Epidermal melanocyte (primary cell): Measurements from ENCODE around the gene AGAP1.

Experiments
- DNase-seq: peaks from one replicate; pipeline ENCODE4 v3.0.0; 2011; ENCODE audit warnings: low spot score; ENCODE audit not compliant: insufficient read length

Gene AGAP1

GRCh38 chr2:236113425-236113824 lies 619.6 kb downstream of the AGAP1 start:
- no peak for DNase-seq

GRCh38 chr2:236113948-236114347 lies 620.1 kb downstream of the AGAP1 start:
- DNase-seq, result no peak

GRCh38 chr2:236114959-236115358 lies 621.1 kb downstream of the AGAP1 start:
- no peak for DNase-seq

GRCh38 chr2:236117401-236117800 lies 623.6 kb downstream of the AGAP1 start:
- DNase-seq, result no peak

- DNase-seq, result no peak
These were observed 624.0 kb downstream of the AGAP1 start for GRCh38 chr2:236117861-236118269.

GRCh38 chr2:236119003-236119402 lies 625.2 kb downstream of the AGAP1 start:
- no peak for DNase-seq

GRCh38 chr2:236119476-236119875 lies 625.6 kb downstream of the AGAP1 start:
- no peak for DNase-seq

GRCh38 chr2:236120141-236120601 lies 626.3 kb downstream of the AGAP1 start:
- DNase-seq, result no peak

GRCh38 chr2:236120829-236121228 lies 627.0 kb downstream of the AGAP1 start:
- no peak for DNase-seq

- no peak for DNase-seq
These were observed 627.7 kb downstream of the AGAP1 start for GRCh38 chr2:236121546-236121945.

GRCh38 chr2:236122236-236122635 lies 628.4 kb downstream of the AGAP1 start:
- DNase-seq, result no peak

- DNase-seq, result no peak
These were observed 629.9 kb downstream of the AGAP1 start for GRCh38 chr2:236123716-236124115.

- DNase-seq, result no peak
These were observed 630.5 kb downstream of the AGAP1 start for GRCh38 chr2:236124182-236124893.

GRCh38 chr2:236125541-236125940 lies 631.7 kb downstream of the AGAP1 start:
- no peak for DNase-seq

- no peak for DNase-seq
These were observed 633.2 kb downstream of the AGAP1 start for GRCh38 chr2:236127010-236127409.

GRCh38 chr2:236128321-236128720 lies 634.5 kb downstream of the AGAP1 start:
- DNase-seq, result no peak

GRCh38 chr2:236129935-236130334 lies 636.1 kb downstream of the AGAP1 start:
- no peak for DNase-seq

- no peak for DNase-seq
These were observed 636.6 kb downstream of the AGAP1 start for GRCh38 chr2:236130349-236130998.

GRCh38 chr2:236131073-236131692 lies 637.3 kb downstream of the AGAP1 start:
- no peak for DNase-seq

- DNase-seq, result no peak
These were observed 639.7 kb downstream of the AGAP1 start for GRCh38 chr2:236133410-236134012.

GRCh38 chr2:236136538-236136937 lies 642.7 kb downstream of the AGAP1 start:
- DNase-seq, result no peak

GRCh38 chr2:236137066-236137465 lies 643.2 kb downstream of the AGAP1 start:
- no peak for DNase-seq
